Tibial nerve (tissue), 4 donors: ENCODE results near the gene MICAL2. TPM values are rescaled to one million over a fixed set of nuclear protein-coding genes. Genes with fewer than 3 reads are reported as not detected.

Source experiments
- DNase-seq, 2 donors: peaks; one replicate each; pipeline ENCODE4 v3.0.0-alpha.2; 2019; ENCODE audit warnings: low spot score in 2 of 2
- H3K27ac ChIP-seq, 4 donors: fragments of 200-600 bp; sonication (generic) in 3 of 4; one replicate each; pipeline ENCODE4 v1.5.1; 2017 to 2019; ENCODE audit warnings: mild to moderate bottlenecking in 1 of 4
- H3K27me3 ChIP-seq, 2 donors: fragments of 200-600 bp; sonication (generic) in 1 of 2; one replicate each; pipeline versions ENCODE4 v1.5.1 to v1.6.0; 2017 to 2019
- H3K36me3 ChIP-seq, 3 donors: fragments of 200-600 bp; sonication (generic); one replicate each; pipeline ENCODE4 v1.5.1; 2018 to 2019
- H3K4me1 ChIP-seq, 4 donors: fragments of 200-600 bp; sonication (generic) in 3 of 4; one replicate each; pipeline ENCODE4 v1.5.1; 2017 to 2019
- H3K4me3 ChIP-seq, 4 donors: fragments of 200-600 bp; sonication (generic) in 3 of 4; one replicate each; pipeline ENCODE4 v1.5.1; 2017 to 2019; ENCODE audit warnings: mild to moderate bottlenecking in 1 of 4, moderate library complexity in 1 of 4
- H3K9me3 ChIP-seq, 4 donors: fragments of 200-600 bp; sonication (generic) in 3 of 4; one replicate each; pipeline ENCODE4 v1.5.1; 2017 to 2019
- CTCF ChIP-seq, 5 experiments: fragments of 200-600 bp in 3 of 5; fragments of 450-650 bp in 2 of 5; sonication (generic) in 3 of 5; IDR thresholded peaks; one replicate each; pipeline ENCODE4 v1.5.1; 2016 to 2019; ENCODE audit warnings: antibody characterized with exemption in 5 of 5, mild to moderate bottlenecking in 3 of 5, moderate library complexity in 2 of 5
- EP300 ChIP-seq, 2 donors: sonication (generic); formaldehyde crosslinking; IDR thresholded peaks; one replicate each; pipeline ENCODE4 v1.6.1; 2017; ENCODE audit warnings: antibody characterized with exemption in 2 of 2, mild to moderate bottlenecking in 1 of 2
- POLR2A ChIP-seq, 2 donors: fragments of 450-650 bp; IDR thresholded peaks; one replicate each; pipeline ENCODE4 v1.6.1; 2017; ENCODE audit warnings: antibody characterized with exemption in 2 of 2, mild to moderate bottlenecking in 2 of 2, moderate library complexity in 2 of 2
- WGBS, 2 donors: methylation state at CpG; one replicate each; pipeline ENCODE4 v1.1.5; 2018; 5-methylcytosine and 5-hydroxymethylcytosine counted together
- total RNA-seq, 4 donors: library from RNA; depleted of rRNA; stranded (reverse); fragments of >200 nt; gene quantifications; one replicate each; pipeline ENCODE4 v1.1.0, GENCODE V29; 2016

The MICAL2 gene
- total RNA-seq, 4 donors from 2014 or later = 87.0 to 136 (median 101) TPM

- Histone ChIP-seq H3K4me1 (peaks cover 0 to 67% (median 24%) of the 10 kb centered on the region in 4 donors), H3K27me3 (no peaks in the 10 kb centered on the region), H3K4me3 (no peak overlapping the region), H3K36me3 (no peaks in the 10 kb centered on the region), H3K9me3 (no peaks in the 10 kb centered on the region), H3K27ac (peak overlapping the region in 3 of 4 donors; percentile 50 to 73 (median 59))
- WGBS, 2 donors = 75 to 80% methylated on average over 9 of the region's 9 CpGs
- TF ChIP-seq CTCF (IDR thresholded peaks at IDR 0.05) = no peak
- no peak for TF ChIP-seq POLR2A (IDR thresholded peaks at IDR 0.05)
- TF ChIP-seq EP300 (IDR thresholded peaks at IDR 0.05) = no peak
- DNase-seq = no peak
Observed at GRCh38 chr11:12164061-12165014, 53.9 kb downstream of the MICAL2 start.

GRCh38 chr11:12165237-12165875 is 55.0 kb downstream of the MICAL2 start:
- no peaks in the 10 kb centered on the region for H3K9me3 ChIP-seq
- 76 to 92% methylated on average over 8 of the region's 8 CpGs for WGBS, 2 donors
- H3K27ac ChIP-seq = no peak overlapping the region
- H3K27me3 ChIP-seq = no peaks in the 10 kb centered on the region
- DNase-seq = no peak
- TF ChIP-seq POLR2A (IDR thresholded peaks at IDR 0.05) (no peak), CTCF (IDR thresholded peaks at IDR 0.05) (no peak), EP300 (IDR thresholded peaks at IDR 0.05) (no peak)
- no peaks in the 10 kb centered on the region for H3K36me3 ChIP-seq
- peaks cover 0 to 66% (median 17%) of the 10 kb centered on the region in 4 donors for H3K4me1 ChIP-seq
- no peak overlapping the region for H3K4me3 ChIP-seq

GRCh38 chr11:12166299-12167060 is 56.1 kb downstream of the MICAL2 start:
- no peak for DNase-seq
- H3K4me1 ChIP-seq = peaks cover 0 to 66% (median 11%) of the 10 kb centered on the region in 4 donors
- WGBS, 2 donors = 92 to 96% methylated on average over 5 of the region's 5 CpGs

More at GRCh38 chr11:12166299-12167060, 56.1 kb downstream of the MICAL2 start:
- no peaks in the 10 kb centered on the region for H3K36me3 ChIP-seq
- no peaks in the 10 kb centered on the region for H3K9me3 ChIP-seq
- peak overlapping the region in 3 of 4 donors; percentile 35 to 46 (median 41) for H3K27ac ChIP-seq
- H3K4me3 ChIP-seq = no peak overlapping the region
- TF ChIP-seq POLR2A (IDR thresholded peaks at IDR 0.05) (no peak), EP300 (IDR thresholded peaks at IDR 0.05) (no peak), CTCF (IDR thresholded peaks at IDR 0.05) (no peak)
- no peaks in the 10 kb centered on the region for H3K27me3 ChIP-seq
